Upper lobe of left lung (tissue), 4 donors: ENCODE measurements around the gene NEURL1.

ENCODE experiments used
- CTCF ChIP-seq, 6 experiments: fragments of 450-650 bp in 4 of 6; fragments of 200-600 bp in 2 of 6; sonication (generic) in 2 of 6; IDR thresholded peaks; one replicate each; pipeline ENCODE4 v1.5.1; 2016 to 2019; ENCODE audit warnings: antibody characterized with exemption in 6 of 6
- EP300 ChIP-seq, 4 donors: sonication (generic); formaldehyde crosslinking; IDR thresholded peaks; one replicate each; pipeline ENCODE4 v1.5.1; 2017; ENCODE audit warnings: antibody characterized with exemption in 4 of 4, control low read depth in 2 of 4
- POLR2A ChIP-seq, 4 donors: fragments of 450-650 bp; IDR thresholded peaks; one replicate each; pipeline ENCODE4 v1.5.1; 2016 to 2017; ENCODE audit warnings: antibody characterized with exemption in 4 of 4, mild to moderate bottlenecking in 2 of 4
- POLR2AphosphoS5 ChIP-seq, 2 donors: sonication (generic); formaldehyde crosslinking; IDR thresholded peaks; one replicate each; pipeline ENCODE4 v1.5.1; 2017; ENCODE audit warnings: antibody characterized with exemption in 2 of 2

DNA sequence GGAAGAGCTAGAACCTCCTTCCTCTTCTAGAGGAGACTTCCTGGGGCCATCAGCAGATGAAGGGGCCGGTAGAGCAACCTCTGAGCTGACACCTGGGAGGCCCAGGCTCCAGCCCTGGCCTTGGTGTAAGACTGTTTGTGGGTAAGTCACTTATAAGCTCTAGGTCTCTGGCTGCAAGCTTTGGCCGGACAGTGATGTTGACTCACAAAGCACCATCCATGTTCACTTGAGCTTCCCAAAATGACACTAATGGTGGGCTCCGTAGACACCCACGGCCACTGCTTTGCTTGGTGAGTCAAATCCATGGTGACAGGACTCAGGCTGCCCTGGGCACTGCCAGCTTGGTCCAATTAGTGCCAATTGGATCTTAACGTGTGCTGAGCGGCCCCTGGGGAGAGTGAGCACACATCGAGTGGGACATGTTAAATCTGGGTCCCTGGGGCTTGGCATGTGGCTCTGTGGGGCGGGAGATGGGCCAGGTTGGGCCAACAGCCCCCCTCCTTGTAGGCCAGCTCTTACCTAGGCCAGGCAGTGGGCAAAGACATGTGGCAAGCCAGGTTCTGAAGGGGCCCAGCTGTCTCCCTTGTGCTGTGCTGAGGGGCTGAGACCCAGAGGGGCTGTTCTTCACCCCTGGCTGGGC is 16.7 kb downstream of the NEURL1 start:
- TF ChIP-seq CTCF (IDR thresholded peaks at IDR 0.05): no peak
- TF ChIP-seq POLR2AphosphoS5 (IDR thresholded peaks at IDR 0.05): no peak
- TF ChIP-seq POLR2A (IDR thresholded peaks at IDR 0.05): no peak
- no peak for TF ChIP-seq EP300 (IDR thresholded peaks at IDR 0.05)
